GM12874 (cell line): Measurements from ENCODE around the gene ZMPSTE24.

ENCODE experiments used
- CTCF ChIP-seq: IDR thresholded peaks from 2 replicates; pipeline ENCODE4 v1.5.1; 2011; ENCODE audit warnings: low read depth, mild to moderate bottlenecking, control low read depth, low read length, moderate library complexity; ENCODE audit not compliant: insufficient read depth

Gene ZMPSTE24

DNA sequence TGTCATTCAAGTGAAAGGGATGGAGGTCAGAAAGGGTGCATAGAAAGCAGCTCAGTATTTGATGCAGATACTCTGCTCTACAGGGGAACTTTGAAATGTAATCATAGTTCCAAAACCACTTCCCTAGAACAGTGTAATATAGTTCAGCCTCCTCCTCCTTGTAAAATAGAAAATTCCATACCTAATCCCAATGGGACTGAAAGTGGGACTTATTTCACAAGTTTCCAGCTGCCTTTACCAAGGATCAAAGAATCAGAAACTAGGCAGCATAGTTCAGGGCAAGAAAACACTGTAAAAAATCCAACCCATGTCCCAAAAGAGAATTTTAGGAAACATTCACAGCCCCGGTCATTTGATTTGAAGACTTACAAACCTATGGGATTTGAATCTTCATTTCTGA lies 18.4 kb upstream of the ZMPSTE24 start:
- no peak for TF ChIP-seq CTCF

DNA sequence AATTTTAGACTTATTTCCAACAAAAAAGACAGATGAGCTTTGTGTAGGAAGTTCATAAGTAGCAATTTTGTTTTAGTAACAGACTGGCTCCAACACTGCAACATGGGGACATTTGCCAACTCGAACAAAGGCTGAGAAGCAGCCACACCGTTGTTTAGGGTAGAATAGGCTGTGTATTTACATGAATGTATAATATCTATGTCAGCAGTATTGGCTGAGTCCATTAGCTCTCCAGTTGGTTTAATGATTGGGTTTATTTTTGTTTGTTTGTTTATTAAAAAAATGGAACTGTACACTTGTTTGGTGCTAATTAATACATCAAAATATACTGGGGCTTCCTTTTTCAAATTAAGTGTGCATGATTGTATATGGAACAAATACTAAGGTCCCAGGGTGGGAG lies 17.6 kb upstream of the ZMPSTE24 start:
- no peak for TF ChIP-seq CTCF

GRCh38 chr1:40241362-40241761 lies 16.7 kb upstream of the ZMPSTE24 start:
- no peak for TF ChIP-seq CTCF

- TF ChIP-seq CTCF = no peak
Observed at GRCh38 chr1:40243351-40243750, 14.7 kb upstream of the ZMPSTE24 start.

- TF ChIP-seq CTCF = no peak
Observed at GRCh38 chr1:40244138-40244744, 13.8 kb upstream of the ZMPSTE24 start.

DNA sequence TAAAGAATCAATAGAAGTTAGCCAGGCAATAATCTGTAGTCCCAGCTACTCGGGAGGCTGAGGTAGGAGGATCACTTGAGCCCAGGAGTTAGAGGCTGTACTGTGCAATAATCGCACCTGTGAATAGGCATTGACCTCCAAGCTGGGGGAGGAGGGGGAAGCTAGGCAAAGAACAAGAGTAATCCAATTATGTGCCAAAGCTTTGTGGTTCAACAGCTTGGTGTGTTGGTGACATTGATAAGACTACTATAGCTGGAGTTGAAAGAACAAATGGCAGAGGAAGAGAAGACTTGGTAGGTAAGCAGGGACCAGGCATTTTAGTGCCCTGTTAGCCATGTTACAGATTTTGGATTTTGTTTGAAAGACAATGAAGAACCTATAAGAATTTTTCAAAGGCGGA lies 12.3 kb upstream of the ZMPSTE24 start:
- no peak for TF ChIP-seq CTCF

DNA sequence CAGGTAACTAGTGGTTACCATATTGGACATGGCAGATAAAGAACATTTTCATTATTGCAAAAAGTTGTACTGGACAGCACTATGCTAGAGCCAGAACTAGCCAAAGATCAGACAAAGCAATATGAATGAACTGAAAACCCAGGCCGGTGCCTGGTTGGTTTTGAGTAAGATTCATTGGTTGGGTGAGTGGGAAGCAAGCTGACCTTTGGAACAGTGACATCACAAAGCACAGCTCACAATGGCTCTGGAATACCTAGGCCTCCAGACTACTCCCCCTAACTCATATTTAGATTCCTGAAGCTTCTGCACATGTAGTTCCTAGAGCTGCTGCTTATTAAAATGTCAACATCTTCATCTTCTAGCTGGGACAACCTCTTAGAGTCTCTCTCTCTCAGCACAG lies 10.4 kb upstream of the ZMPSTE24 start, which contains the start of gene TMCO2:
Gene TMCO2, plus strand, starts transcription at position 283 of the 400 bp plus-strand sequence. Its CDS starts 57 bp downstream, at position 340.
- TF ChIP-seq CTCF = no peak
